C1 segment of cervical spinal cord (tissue), 14 donors: ENCODE results near the gene IRF2.

ENCODE experiments used
- DNase-seq, 14 donors: peaks; one replicate each; lab custom pipeline; 2025; lab: John Stamatoyannopoulos, UW

Gene IRF2

GRCh38 chr4:184409911-184410692, 64.2 kb downstream of the IRF2 start:
- DNase-seq, result no peak

GRCh38 chr4:184409502-184409901, 64.8 kb downstream of the IRF2 start:
- DNase-seq, result no peak

- DNase-seq, result no peak
Measured at GRCh38 chr4:184408684-184409081, 65.7 kb downstream of the IRF2 start.

- DNase-seq, result no peak
Measured at GRCh38 chr4:184408021-184408683, 66.2 kb downstream of the IRF2 start.

- DNase-seq, result peak in 4 of 14 donors; percentile 15 to 26 (median 22)
Measured at GRCh38 chr4:184406958-184407391, 67.4 kb downstream of the IRF2 start.

- no peak for DNase-seq
Measured at GRCh38 chr4:184404047-184404446, 70.3 kb downstream of the IRF2 start.

- DNase-seq, result no peak
Measured at GRCh38 chr4:184403384-184403781, 71.0 kb downstream of the IRF2 start.

- no peak for DNase-seq
Measured at GRCh38 chr4:184402740-184403383, 71.5 kb downstream of the IRF2 start.

- no peak for DNase-seq
Measured at GRCh38 chr4:184402239-184402638, 72.1 kb downstream of the IRF2 start.

GRCh38 chr4:184401397-184402171, 72.8 kb downstream of the IRF2 start:
- DNase-seq, result no peak

GRCh38 chr4:184400891-184401290, 73.5 kb downstream of the IRF2 start:
- no peak for DNase-seq

GRCh38 chr4:184400375-184400870, 73.9 kb downstream of the IRF2 start:
- no peak for DNase-seq

GRCh38 chr4:184399512-184399908, 74.8 kb downstream of the IRF2 start:
- DNase-seq, result peak in 1 of 14 donors; percentile 26

GRCh38 chr4:184398741-184399511, 75.4 kb downstream of the IRF2 start:
- peak in 1 of 14 donors; percentile 42 for DNase-seq

GRCh38 chr4:184397516-184398163, 76.7 kb downstream of the IRF2 start:
- peak in 7 of 14 donors; percentile 20 to 51 (median 34) for DNase-seq

GRCh38 chr4:184396570-184397515, 77.5 kb downstream of the IRF2 start:
- DNase-seq, result no peak

- no peak for DNase-seq
Measured at GRCh38 chr4:184395971-184396391, 78.4 kb downstream of the IRF2 start.

GRCh38 chr4:184395451-184395917, 78.9 kb downstream of the IRF2 start:
- peak in 2 of 14 donors; percentile 15 to 21 for DNase-seq
